ENCODE results near the gene MAD2L1. TPM values are rescaled to one million over a fixed set of nuclear protein-coding genes. Genes with fewer than 3 reads are reported as not detected.

MAD2L1 gene
- total RNA-seq, 1 donor from 2014 or later: 1.3 TPM

DNA sequence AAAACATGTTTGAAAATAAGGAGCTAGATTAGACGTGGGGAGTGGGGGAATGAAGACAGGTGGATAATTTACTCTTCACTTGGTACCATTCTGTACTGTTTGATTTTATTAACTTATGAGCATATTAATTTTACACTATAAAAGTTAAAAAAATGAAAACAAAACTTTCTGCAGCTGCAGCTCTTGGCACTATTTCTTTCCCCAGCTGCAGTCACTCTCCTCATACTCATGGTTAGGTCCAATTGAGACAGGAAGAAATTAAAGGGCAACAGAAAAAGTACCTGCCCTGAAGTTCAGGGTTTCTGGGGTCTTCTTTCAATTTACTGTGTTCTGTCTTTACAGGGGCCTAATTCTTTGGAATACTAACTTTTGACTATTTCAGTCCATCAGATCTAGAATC, 15.4 kb downstream of the MAD2L1 start:
- Histone ChIP-seq H3K4me3 (ENCODE audit: low read depth, low read length) (no peak overlapping the region), H3K27me3 (ENCODE audit: control insufficient read depth, insufficient read depth, low read length) (no peaks in the 10 kb centered on the region), H3K36me3 (ENCODE audit: control insufficient read depth, insufficient read depth, low read length) (no peaks in the 10 kb centered on the region)
- FAIRE-seq (no peak), DNase-seq (ENCODE audit: low read depth) (no peak)
- TF ChIP-seq, protein P1, sequence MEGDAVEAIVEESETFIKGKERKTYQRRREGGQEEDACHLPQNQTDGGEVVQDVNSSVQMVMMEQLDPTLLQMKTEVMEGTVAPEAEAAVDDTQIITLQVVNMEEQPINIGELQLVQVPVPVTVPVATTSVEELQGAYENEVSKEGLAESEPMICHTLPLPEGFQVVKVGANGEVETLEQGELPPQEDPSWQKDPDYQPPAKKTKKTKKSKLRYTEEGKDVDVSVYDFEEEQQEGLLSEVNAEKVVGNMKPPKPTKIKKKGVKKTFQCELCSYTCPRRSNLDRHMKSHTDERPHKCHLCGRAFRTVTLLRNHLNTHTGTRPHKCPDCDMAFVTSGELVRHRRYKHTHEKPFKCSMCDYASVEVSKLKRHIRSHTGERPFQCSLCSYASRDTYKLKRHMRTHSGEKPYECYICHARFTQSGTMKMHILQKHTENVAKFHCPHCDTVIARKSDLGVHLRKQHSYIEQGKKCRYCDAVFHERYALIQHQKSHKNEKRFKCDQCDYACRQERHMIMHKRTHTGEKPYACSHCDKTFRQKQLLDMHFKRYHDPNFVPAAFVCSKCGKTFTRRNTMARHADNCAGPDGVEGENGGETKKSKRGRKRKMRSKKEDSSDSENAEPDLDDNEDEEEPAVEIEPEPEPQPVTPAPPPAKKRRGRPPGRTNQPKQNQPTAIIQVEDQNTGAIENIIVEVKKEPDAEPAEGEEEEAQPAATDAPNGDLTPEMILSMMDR (IDR thresholded peaks at IDR 0.05; ENCODE audit: insufficient read depth, low read length, severe bottlenecking): no peak

DNA sequence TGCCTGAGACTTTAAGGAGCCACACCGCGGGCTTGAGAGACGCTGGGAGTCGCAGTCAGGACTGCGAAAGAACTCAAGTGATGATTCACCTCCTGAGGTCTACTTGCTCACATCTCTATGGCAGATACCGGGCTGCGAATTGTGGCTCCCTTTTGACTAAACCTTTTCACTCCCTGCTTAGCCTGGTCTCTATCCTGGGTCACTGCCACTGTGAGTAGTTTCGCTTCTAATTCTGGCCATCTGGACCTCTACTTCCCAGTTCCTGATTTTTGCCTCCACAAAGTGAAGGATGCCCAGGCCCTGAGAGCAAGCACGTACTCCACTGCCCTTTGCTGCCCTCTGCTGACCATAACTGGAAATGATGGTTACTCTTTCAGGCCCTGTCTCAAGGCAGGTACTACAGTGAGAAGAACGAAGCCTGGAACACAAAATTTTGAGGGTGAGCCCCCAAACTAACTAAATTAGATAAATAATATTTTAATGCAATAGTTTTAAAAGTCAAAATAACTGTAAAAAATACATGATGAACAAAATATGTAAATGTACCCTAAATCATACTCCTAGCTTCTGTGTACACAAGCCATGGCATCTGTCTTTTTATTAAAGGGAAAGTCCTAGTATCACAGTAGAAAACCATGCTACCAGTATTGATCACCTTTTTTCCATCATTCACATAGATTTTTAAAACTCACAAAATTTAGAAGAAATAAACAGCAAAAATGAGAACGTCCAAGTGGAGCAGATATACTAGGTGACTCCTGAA, 16.7 kb downstream of the MAD2L1 start:
- TF ChIP-seq, protein P1 (IDR thresholded peaks at IDR 0.05; ENCODE audit: insufficient read depth, low read length, severe bottlenecking): peak; percentile 74
- H3K4me3 ChIP-seq (ENCODE audit: low read depth, low read length): no peak overlapping the region
- DNase-seq (ENCODE audit: low read depth): peak; percentile 70
- no peaks in the 10 kb centered on the region for H3K27me3 ChIP-seq (ENCODE audit: control insufficient read depth, insufficient read depth, low read length)
- no peaks in the 10 kb centered on the region for H3K36me3 ChIP-seq (ENCODE audit: control insufficient read depth, insufficient read depth, low read length)
- no peak for FAIRE-seq

DNA sequence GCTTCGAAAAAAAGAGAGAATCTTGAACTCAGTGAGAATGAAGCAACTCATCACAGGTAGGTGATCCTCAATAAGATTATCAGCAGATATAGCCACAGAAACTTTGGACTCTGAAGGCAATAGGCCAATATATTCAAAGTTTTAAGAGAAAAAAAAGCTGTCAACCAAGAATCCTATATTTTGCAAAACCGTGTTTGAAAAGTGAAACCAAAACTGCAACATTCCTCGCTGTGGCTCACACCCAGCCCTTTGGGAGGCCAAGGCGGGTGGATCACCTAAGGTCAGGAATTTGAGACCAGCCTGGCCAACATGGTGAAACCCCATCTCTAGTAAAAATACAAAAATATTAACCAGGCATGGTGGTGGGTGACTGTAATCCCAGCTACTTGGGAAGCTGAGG, 22.8 kb downstream of the MAD2L1 start:
- no peaks in the 10 kb centered on the region for H3K27me3 ChIP-seq (ENCODE audit: control insufficient read depth, insufficient read depth, low read length)
- no peak for FAIRE-seq
- TF ChIP-seq, protein P1 (IDR thresholded peaks at IDR 0.05; ENCODE audit: insufficient read depth, low read length, severe bottlenecking): no peak

DNA sequence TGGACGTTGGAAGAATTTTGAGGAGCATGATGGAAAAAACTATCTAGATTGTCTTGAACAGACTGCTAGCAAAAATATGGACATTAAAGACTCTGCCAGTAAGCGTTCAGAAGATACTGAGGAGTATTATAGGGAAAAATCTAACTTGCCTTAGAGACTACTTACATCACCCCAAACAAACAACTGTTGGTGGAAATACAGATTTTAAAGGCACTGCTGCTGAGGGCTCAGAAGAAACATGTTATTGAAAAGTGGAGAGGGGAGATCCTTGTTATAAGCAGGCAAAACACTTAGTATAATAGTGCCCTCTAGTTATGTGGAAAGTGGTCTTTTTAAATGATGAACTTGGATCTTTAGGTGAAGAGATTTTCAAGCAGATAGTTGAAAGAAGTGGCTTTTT, 29.2 kb downstream of the MAD2L1 start:
- H3K36me3 ChIP-seq (ENCODE audit: control insufficient read depth, insufficient read depth, low read length): no peaks in the 10 kb centered on the region
- no peak overlapping the region for H3K4me3 ChIP-seq (ENCODE audit: low read depth, low read length)
- DNase-seq (ENCODE audit: low read depth): no peak
- FAIRE-seq: no peak
- H3K27me3 ChIP-seq (ENCODE audit: control insufficient read depth, insufficient read depth, low read length): no peaks in the 10 kb centered on the region
- TF ChIP-seq, protein P1 (IDR thresholded peaks at IDR 0.05; ENCODE audit: insufficient read depth, low read length, severe bottlenecking): no peak

More for the DNA sequence above, 22.8 kb downstream of the MAD2L1 start:
- no peaks in the 10 kb centered on the region for H3K36me3 ChIP-seq (ENCODE audit: control insufficient read depth, insufficient read depth, low read length)
- no peak for DNase-seq (ENCODE audit: low read depth)
- no peak overlapping the region for H3K4me3 ChIP-seq (ENCODE audit: low read depth, low read length)

DNA sequence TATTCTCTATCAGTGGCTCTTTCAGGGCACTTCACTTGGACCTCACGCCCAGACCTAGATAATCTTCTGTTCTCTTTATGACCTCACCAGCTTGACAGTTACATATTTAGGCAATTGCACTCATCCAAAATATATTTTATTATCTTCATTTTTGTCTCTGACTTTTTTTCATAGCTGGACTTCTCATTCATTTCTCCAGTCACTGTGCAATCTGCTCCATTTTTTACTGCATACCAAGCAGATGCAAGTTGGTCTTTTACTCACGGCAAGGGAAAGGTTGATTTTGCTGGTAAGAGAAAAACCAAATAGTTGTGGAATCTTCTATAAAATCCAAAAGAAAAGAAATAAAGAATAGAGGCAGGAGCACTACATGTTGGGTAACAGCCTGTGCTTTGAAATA, 31.7 kb downstream of the MAD2L1 start:
- Histone ChIP-seq H3K36me3 (ENCODE audit: control insufficient read depth, insufficient read depth, low read length) (no peaks in the 10 kb centered on the region), H3K4me3 (ENCODE audit: low read depth, low read length) (no peak overlapping the region), H3K27me3 (ENCODE audit: control insufficient read depth, insufficient read depth, low read length) (no peaks in the 10 kb centered on the region)
- FAIRE-seq: no peak
- TF ChIP-seq, protein P1 (IDR thresholded peaks at IDR 0.05; ENCODE audit: insufficient read depth, low read length, severe bottlenecking): no peak
- DNase-seq (ENCODE audit: low read depth): no peak

DNA sequence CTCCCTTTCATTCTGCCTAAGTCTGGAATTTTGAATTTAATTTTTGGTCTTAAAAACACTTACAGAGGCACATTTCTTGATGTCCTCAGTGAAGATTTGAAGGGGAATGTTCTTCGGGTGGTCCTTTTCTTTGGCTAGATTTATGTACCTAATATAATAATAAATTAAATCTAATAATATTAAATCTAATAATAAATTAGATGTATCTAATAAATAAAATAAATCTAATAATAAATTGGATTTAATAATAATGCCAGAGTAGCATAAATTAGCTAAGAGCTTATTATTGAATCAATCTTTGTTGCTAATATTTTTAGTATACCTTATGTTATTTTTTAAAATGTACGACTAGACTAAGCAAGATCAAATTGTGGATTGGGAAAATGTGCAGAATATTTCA, 39.8 kb downstream of the MAD2L1 start:
- no peak overlapping the region for H3K4me3 ChIP-seq (ENCODE audit: low read depth, low read length)
- no peak for FAIRE-seq
- DNase-seq (ENCODE audit: low read depth): no peak
- no peaks in the 10 kb centered on the region for H3K36me3 ChIP-seq (ENCODE audit: control insufficient read depth, insufficient read depth, low read length)
- no peaks in the 10 kb centered on the region for H3K27me3 ChIP-seq (ENCODE audit: control insufficient read depth, insufficient read depth, low read length)
- TF ChIP-seq, protein P1 (IDR thresholded peaks at IDR 0.05; ENCODE audit: insufficient read depth, low read length, severe bottlenecking): no peak

All from bronchial epithelial cell (primary cell).